TTC549 (cell line): Measurements from ENCODE around the gene ASPSCR1.

Source experiments
- FAIRE-seq: peaks from 2 replicates; lab custom pipeline; 2012; peaks lifted over from hg19 to GRCh38; lab: Jason Lieb, UNC

ASPSCR1 gene

GRCh38 chr17:81999976-82000802 is 22.8 kb downstream of the ASPSCR1 start:
- FAIRE-seq, result no peak

- no peak for FAIRE-seq
These were observed 23.6 kb downstream of the ASPSCR1 start for GRCh38 chr17:82000803-82001570.

GRCh38 chr17:82001571-82002056 is 24.2 kb downstream of the ASPSCR1 start:
- FAIRE-seq, result no peak

GRCh38 chr17:82003411-82004381 is 26.3 kb downstream of the ASPSCR1 start:
- no peak for FAIRE-seq

- no peak for FAIRE-seq
These were observed 27.4 kb downstream of the ASPSCR1 start for GRCh38 chr17:82004517-82005455.

GRCh38 chr17:82005701-82006348 is 28.4 kb downstream of the ASPSCR1 start:
- no peak for FAIRE-seq

GRCh38 chr17:82006468-82007227 is 29.2 kb downstream of the ASPSCR1 start:
- no peak for FAIRE-seq

- FAIRE-seq, result no peak
These were observed 29.7 kb downstream of the ASPSCR1 start for GRCh38 chr17:82007228-82007494.

- no peak for FAIRE-seq
These were observed 30.2 kb downstream of the ASPSCR1 start for GRCh38 chr17:82007495-82008257.

GRCh38 chr17:82008258-82008940 is 31.0 kb downstream of the ASPSCR1 start:
- FAIRE-seq, result no peak

- no peak for FAIRE-seq
These were observed 31.5 kb downstream of the ASPSCR1 start for GRCh38 chr17:82008941-82009405.

GRCh38 chr17:82009413-82009812 is 32.0 kb downstream of the ASPSCR1 start:
- FAIRE-seq, result no peak

- FAIRE-seq, result no peak
These were observed 33.4 kb downstream of the ASPSCR1 start for GRCh38 chr17:82010575-82011525.

- no peak for FAIRE-seq
These were observed 34.3 kb downstream of the ASPSCR1 start for GRCh38 chr17:82011617-82012187.

GRCh38 chr17:82012261-82012639 is 34.8 kb downstream of the ASPSCR1 start:
- FAIRE-seq, result no peak

GRCh38 chr17:82012640-82013295 is 35.3 kb downstream of the ASPSCR1 start:
- no peak for FAIRE-seq
